GM10266 (cell line): ENCODE measurements around the gene FAM199X.

ENCODE experiments used
- DNase-seq: peaks from one replicate; pipeline ENCODE4 v3.0.0; 2012; ENCODE audit errors: extremely low spot score
- CTCF ChIP-seq: IDR thresholded peaks from 2 replicates; pipeline ENCODE4 v1.5.1; 2012; ENCODE audit warnings: mild to moderate bottlenecking, low read depth; ENCODE audit not compliant: control insufficient read depth, insufficient read depth; ENCODE audit errors: missing control alignments

Gene FAM199X

GRCh38 chrX:104135677-104136076, 30.6 kb upstream of the FAM199X start:
- DNase-seq, result no peak
- TF ChIP-seq CTCF, result no peak

- peak; percentile 68 for TF ChIP-seq CTCF
- DNase-seq, result peak; percentile 26
These were observed 29.8 kb upstream of the FAM199X start for GRCh38 chrX:104136241-104137019.

- TF ChIP-seq CTCF, result no peak
- DNase-seq, result no peak
These were observed 28.8 kb upstream of the FAM199X start for GRCh38 chrX:104137496-104137895.

GRCh38 chrX:104141087-104141760, 25.0 kb upstream of the FAM199X start:
- DNase-seq, result no peak
- TF ChIP-seq CTCF, result no peak

- TF ChIP-seq CTCF, result no peak
- DNase-seq, result no peak
These were observed 15.2 kb upstream of the FAM199X start for GRCh38 chrX:104151037-104151436.

- TF ChIP-seq CTCF, result no peak
- DNase-seq, result peak; percentile 54
These were observed 9.4 kb upstream of the FAM199X start, which contains the start of gene SLC25A53 for GRCh38 chrX:104156630-104157529. Gene SLC25A53 (minus strand): TSS chrX:104157009. CDS start chrX:104105257, 51,752 bp downstream.
